Duodenal mucosa (tissue), 2 donors: Measurements from ENCODE around the gene RREB1.

Experiments
- H3K27ac ChIP-seq: one replicate; pipeline ENCODE4 v1.7.0; 2013; ENCODE audit warnings: low read depth, low read length
- H3K27me3 ChIP-seq, 2 donors: one replicate each; pipeline ENCODE4 v1.7.0; 2013; ENCODE audit warnings: low read length in 2 of 2, control low read depth in 1 of 2; ENCODE audit not compliant: insufficient read depth in 2 of 2, control insufficient read depth in 1 of 2
- H3K36me3 ChIP-seq, 2 donors: one replicate each; pipeline ENCODE4 v1.7.0; 2013; ENCODE audit warnings: low read length in 2 of 2, control low read depth in 1 of 2; ENCODE audit not compliant: insufficient read depth in 2 of 2, control insufficient read depth in 1 of 2
- H3K4me1 ChIP-seq, 2 donors: one replicate each; pipeline ENCODE4 v1.7.0; 2013; ENCODE audit warnings: low read length in 2 of 2, control low read depth in 1 of 2; ENCODE audit not compliant: insufficient read depth in 2 of 2, control insufficient read depth in 1 of 2
- H3K4me3 ChIP-seq, 2 donors: one replicate each; pipeline ENCODE4 v1.7.0; 2013; ENCODE audit warnings: low read length in 2 of 2, low read depth in 1 of 2
- H3K9ac ChIP-seq, 2 donors: one replicate each; pipeline ENCODE4 v1.7.0; 2013; ENCODE audit warnings: low read length in 2 of 2, low read depth in 1 of 2
- H3K9me3 ChIP-seq, 2 donors: one replicate each; pipeline ENCODE4 v1.7.0; 2013; ENCODE audit warnings: low read length in 2 of 2, control low read depth in 1 of 2; ENCODE audit not compliant: control insufficient read depth in 1 of 2

The RREB1 gene

DNA sequence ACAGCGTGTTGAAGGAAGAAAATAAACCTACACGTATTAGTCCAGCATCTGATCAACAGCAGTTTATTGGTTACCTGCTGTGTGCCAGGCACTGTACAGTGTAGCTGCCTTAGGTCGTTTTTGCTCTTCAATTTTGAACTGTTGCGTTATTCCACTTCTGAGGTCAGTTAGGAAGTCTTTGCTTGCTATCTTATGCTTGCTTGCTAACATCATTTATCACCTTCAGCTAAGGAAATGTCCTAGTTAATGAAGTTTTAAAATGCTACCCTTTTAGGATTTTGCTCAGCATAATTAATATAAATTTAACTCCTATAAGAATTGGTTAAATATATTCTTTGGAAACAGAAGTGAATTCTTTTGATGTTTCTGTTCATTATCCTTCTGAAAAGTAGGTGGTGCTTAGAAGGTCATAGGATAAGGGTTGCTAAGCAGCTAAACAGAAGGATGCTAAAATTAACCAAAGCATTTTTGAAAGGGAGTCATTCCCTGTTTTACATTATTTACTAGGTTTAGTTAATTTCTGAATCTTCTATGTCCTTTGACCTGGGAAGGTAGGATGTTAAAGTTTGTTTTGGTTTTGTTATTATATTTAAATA is 3.4 kb downstream of the RREB1 start:
- H3K9ac ChIP-seq, result no peak overlapping the region
- H3K27ac ChIP-seq, result no peak overlapping the region
- peaks cover 49 to 65% of the 10 kb centered on the region in 2 donors for H3K4me1 ChIP-seq
- H3K9me3 ChIP-seq, result no peaks in the 10 kb centered on the region
- no peak overlapping the region for H3K4me3 ChIP-seq
- no peaks in the 10 kb centered on the region for H3K36me3 ChIP-seq
- H3K27me3 ChIP-seq, result no peaks in the 10 kb centered on the region

DNA sequence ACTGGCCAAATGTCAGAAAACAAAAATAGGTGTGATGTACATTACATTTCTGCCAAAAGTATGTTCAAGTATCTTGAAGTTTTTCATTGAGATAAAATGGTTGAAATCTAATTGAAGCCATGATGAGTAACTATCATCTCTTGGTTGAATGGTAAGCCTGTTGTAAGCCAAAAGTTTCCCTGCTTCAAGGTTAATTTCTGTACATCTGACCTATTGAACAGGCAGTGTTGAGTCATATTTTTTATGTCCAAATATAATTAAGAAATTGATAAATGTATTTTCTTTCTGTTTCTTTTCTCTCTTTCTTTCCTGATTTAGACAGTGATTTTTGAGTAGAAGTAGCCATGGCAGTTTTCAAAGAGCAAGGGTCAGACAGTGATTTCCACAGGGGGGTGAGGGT is 4.4 kb downstream of the RREB1 start:
- Histone ChIP-seq H3K4me1 (peaks cover 49 to 69% of the 10 kb centered on the region in 2 donors), H3K27me3 (no peaks in the 10 kb centered on the region), H3K4me3 (peak overlapping the region; percentile 50 to 55), H3K36me3 (no peaks in the 10 kb centered on the region), H3K9ac (peak overlapping the region; percentile 30 to 44), H3K9me3 (no peaks in the 10 kb centered on the region), H3K27ac (no peak overlapping the region)

DNA sequence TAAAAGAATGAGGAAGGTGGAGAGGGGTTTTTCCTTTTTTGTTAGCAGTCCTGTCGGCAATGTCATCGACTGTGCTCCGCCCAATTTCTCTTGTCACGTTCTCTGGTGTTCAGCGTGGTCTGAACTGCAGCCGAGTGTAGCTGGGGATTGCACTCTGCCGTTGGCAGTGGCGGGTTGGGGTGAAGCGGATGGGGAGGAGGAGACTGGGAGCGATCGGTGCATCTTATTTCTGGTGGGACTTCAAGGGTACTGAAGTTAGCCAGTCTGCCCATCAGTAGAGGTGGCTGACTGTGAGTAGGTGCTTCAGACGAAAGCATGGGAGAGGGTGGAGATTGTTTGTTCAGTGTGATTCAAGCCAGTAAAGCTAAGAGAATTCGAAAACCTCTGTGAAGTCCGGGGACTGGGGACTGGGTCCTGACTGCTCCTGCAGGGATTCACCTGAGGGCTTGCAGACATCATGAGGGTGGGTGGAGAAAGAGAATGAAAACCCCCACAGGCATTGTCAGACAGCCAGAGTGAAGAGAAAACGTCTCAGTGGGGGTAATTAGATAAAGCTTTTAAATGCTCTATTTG is 5.1 kb downstream of the RREB1 start:
- no peaks in the 10 kb centered on the region for H3K9me3 ChIP-seq
- peaks cover 49 to 69% of the 10 kb centered on the region in 2 donors for H3K4me1 ChIP-seq
- H3K4me3 ChIP-seq, result peak overlapping the region; percentile 50 to 55
- no peak overlapping the region for H3K27ac ChIP-seq
- no peaks in the 10 kb centered on the region for H3K27me3 ChIP-seq
- no peaks in the 10 kb centered on the region for H3K36me3 ChIP-seq
- peak overlapping the region; percentile 30 to 44 for H3K9ac ChIP-seq

DNA sequence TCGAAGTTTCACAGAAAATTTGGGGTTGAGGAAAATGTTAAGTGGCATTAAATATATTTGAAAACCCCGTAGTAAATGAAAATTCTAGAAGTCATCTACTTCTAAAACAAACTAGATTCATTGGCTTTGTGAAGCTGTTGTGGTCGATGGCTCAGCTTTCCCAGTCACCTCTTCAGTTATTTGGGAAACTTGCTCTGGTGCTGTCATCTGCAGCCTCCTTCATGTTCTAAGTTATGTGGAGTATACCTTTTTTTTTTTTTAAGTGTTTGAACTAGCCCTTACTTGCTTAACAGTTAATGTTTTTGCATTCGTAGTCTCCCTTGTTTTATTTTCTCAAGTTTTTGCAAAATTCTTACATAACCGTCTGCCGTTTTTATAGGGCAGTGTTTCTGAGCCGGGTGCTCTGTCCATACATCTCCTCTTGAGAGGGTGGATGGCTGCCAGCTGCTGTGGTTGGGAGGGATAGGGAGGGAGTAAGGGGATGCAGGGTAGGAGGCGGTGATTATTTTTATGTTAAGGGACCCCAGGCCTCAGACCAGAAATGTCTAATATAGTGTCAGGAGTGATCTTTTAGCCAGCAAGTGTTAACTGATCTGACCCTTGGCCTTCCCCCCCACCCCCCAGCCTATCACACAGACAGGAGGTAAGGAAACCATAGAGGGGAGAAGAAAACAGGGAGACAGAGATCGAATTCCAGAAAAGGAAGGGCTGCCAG is 7.1 kb downstream of the RREB1 start:
- Histone ChIP-seq H3K9ac (peak overlapping the region; percentile 21 to 45), H3K4me1 (peaks cover 45 to 74% of the 10 kb centered on the region in 2 donors), H3K36me3 (no peaks in the 10 kb centered on the region), H3K4me3 (peak overlapping the region; percentile 28 to 51), H3K27me3 (no peaks in the 10 kb centered on the region), H3K27ac (peak overlapping the region; percentile 53), H3K9me3 (no peaks in the 10 kb centered on the region)

DNA sequence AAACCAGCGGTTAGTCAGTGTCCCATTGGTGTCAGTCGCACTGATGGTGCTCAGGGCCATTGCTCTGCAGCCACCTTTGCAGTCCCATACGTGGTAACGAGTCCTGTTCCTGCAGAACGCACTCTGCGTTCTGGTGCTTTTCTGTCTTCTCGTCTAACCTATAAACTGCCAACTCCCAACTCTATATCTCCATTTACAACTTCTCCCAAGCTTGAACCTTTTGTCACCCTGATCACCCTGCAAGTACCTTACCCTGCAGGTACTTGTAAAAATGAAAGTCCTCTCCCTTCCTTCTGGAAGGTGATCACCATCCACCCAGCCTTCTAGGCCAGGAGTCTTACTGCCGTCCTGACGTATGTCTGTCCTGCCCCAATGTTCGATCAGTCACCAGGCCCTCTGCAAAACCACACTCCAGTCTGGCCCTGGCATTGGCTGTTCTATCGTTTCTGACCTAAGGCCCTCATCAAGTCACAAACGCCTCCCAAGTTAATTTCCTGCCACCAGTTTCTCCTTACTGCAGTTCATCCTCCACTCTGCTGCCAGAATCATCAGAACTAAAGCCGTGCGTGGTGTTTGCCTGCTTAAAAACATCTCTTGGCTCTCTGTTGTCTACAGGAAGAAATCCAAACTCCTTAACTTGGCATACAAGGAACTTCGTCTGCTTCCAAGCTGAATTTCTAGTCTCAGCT is 7.9 kb downstream of the RREB1 start:
- Histone ChIP-seq H3K27ac (peak overlapping the region; percentile 53), H3K9me3 (no peaks in the 10 kb centered on the region), H3K4me3 (peak overlapping the region; percentile 28 to 51), H3K4me1 (peaks cover 43 to 67% of the 10 kb centered on the region in 2 donors), H3K9ac (peak overlapping the region; percentile 45 to 52), H3K36me3 (no peaks in the 10 kb centered on the region), H3K27me3 (no peaks in the 10 kb centered on the region)

DNA sequence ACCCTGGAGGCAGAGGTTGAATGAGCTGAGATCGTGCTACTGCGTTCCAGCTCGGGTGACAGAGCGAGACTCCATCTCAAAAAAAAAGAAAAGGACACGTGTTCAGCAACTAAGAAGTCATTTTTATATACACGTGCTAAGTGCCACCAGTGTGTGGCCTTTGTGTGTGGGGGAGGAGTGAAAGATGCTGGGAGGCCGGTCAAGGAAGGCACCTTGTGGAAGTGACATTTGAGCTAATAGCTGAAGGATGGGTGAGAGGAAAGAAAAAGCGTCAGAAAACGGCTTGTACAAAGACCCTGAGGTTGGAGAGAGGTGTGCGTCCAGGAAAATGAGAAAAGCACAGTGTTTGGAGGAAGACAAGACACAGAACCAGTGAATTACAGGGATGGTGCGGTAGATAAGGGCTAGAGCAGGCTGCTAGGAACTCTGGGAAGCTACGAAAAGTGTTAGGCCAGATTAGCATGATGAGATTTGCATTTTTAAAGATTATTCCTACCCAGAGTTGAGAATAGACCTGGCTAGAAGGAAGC is 11.6 kb downstream of the RREB1 start:
- H3K9ac ChIP-seq, result no peak overlapping the region
- H3K27ac ChIP-seq, result no peak overlapping the region

DNA sequence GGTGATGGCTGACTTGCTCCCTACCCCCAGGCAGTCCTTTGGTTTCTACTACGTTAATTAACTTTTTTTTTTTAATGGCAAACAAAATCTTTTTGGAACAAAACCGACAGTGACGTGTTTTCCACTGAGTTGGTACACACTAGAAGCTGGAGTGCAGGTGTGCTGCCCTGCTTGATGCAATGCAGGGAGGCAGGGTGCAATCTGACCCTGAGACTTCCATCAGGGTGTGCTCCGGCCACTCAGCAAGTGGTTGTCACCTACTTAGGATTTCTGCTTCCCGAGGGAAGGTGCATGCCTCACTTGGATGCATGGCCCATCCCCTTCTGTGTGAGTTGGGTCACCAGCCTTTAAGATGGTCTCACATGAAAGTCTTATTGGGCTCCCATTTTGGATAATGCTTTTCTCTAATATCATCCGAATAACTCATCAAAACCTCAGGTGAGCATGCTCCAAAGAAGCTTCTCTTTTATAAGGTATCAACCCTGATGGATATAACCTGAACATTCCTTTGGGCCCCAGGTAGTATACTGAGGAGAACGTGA is 14.0 kb downstream of the RREB1 start:
- Histone ChIP-seq H3K27ac (no peak overlapping the region), H3K9me3 (no peaks in the 10 kb centered on the region), H3K4me1 (peaks cover 9 to 19% of the 10 kb centered on the region in 2 donors), H3K9ac (no peak overlapping the region), H3K36me3 (peaks cover 0 to 23% of the 10 kb centered on the region in 2 donors), H3K4me3 (no peak overlapping the region), H3K27me3 (no peaks in the 10 kb centered on the region)

More for the DNA sequence above, 11.6 kb downstream of the RREB1 start:
- Histone ChIP-seq H3K36me3 (peaks cover 0 to 17% of the 10 kb centered on the region in 2 donors), H3K9me3 (no peaks in the 10 kb centered on the region), H3K4me3 (no peak overlapping the region), H3K27me3 (no peaks in the 10 kb centered on the region), H3K4me1 (peaks cover 26 to 32% of the 10 kb centered on the region in 2 donors)

DNA sequence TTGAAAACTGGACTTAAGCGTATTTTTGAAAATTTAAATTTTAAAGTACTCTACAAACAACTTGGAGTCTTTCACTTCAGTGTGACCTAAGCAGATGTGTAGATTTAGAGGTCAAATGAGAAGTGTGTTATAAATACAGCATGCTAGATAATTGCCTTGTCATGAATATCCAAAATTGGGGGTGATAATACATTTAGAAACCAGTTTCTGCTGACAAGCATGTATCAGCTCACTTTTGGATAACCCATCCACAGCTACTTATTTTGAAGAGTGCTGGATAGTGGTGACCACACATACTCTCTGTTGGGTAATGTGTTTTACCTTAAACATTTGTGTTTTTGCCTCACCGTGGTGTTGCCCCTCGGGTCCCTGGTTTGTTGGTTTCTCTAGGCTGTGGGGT is 14.9 kb downstream of the RREB1 start:
- no peak overlapping the region for H3K4me3 ChIP-seq
- H3K4me1 ChIP-seq, result peaks cover 16 to 25% of the 10 kb centered on the region in 2 donors
- H3K27me3 ChIP-seq, result no peaks in the 10 kb centered on the region
- H3K9ac ChIP-seq, result no peak overlapping the region
- H3K27ac ChIP-seq, result no peak overlapping the region
- no peaks in the 10 kb centered on the region for H3K9me3 ChIP-seq
- peaks cover 0 to 27% of the 10 kb centered on the region in 2 donors for H3K36me3 ChIP-seq

DNA sequence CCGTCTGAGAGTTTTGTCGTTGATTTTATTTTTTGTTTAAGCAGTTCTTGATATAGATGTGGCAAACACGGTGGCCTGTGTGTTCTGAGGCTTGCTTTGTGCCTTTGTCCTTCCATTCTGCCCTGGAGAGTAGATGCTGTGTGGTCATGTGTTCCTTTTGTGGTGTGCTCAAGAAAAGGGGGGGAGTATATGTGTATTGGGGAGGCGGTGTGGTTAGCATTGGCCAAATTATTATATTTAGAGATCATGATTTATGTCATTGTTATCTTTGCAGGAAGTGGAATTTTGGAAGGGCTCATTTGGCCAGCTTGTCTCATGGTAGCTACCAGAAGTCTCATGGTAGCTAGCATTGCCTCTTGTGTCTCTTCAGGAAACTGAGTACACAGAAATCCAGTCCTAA is 16.4 kb downstream of the RREB1 start:
- Histone ChIP-seq H3K4me3 (no peak overlapping the region), H3K4me1 (peaks cover 28 to 35% of the 10 kb centered on the region in 2 donors), H3K9ac (no peak overlapping the region), H3K27ac (no peak overlapping the region), H3K36me3 (peaks cover 0 to 30% of the 10 kb centered on the region in 2 donors), H3K9me3 (no peaks in the 10 kb centered on the region), H3K27me3 (no peaks in the 10 kb centered on the region)
